Omental fat pad (tissue), 4 donors: ENCODE results near the gene C3orf18. TPM values are rescaled to one million over a fixed set of nuclear protein-coding genes. Genes with fewer than 3 reads are reported as not detected.

ENCODE experiments used
- ATAC-seq: fragments of 150-250 bp; one replicate; pipeline ENCODE4 v1.9.1; 2016; ENCODE audit warnings: mild to moderate bottlenecking, moderate library complexity; ENCODE audit not compliant: low FRiP score
- DNase-seq: peaks from one replicate; pipeline ENCODE4 v3.0.0-alpha.2; 2019; ENCODE audit warnings: low spot score
- CTCF ChIP-seq, 3 donors: fragments of 450-650 bp; IDR thresholded peaks; one replicate each; pipeline ENCODE4 v1.5.1; 2016 to 2017; ENCODE audit warnings: antibody characterized with exemption in 3 of 3, mild to moderate bottlenecking in 3 of 3, moderate library complexity in 2 of 3
- total RNA-seq, 4 donors: library from RNA; depleted of rRNA; stranded (reverse); fragments of >200 nt; gene quantifications; one replicate each; pipeline ENCODE4 v1.1.0, GENCODE V29; 2016

C3orf18 gene
- total RNA-seq, 4 donors from 2014 or later: 4.4 to 11.1 (median 9.2) TPM

DNA sequence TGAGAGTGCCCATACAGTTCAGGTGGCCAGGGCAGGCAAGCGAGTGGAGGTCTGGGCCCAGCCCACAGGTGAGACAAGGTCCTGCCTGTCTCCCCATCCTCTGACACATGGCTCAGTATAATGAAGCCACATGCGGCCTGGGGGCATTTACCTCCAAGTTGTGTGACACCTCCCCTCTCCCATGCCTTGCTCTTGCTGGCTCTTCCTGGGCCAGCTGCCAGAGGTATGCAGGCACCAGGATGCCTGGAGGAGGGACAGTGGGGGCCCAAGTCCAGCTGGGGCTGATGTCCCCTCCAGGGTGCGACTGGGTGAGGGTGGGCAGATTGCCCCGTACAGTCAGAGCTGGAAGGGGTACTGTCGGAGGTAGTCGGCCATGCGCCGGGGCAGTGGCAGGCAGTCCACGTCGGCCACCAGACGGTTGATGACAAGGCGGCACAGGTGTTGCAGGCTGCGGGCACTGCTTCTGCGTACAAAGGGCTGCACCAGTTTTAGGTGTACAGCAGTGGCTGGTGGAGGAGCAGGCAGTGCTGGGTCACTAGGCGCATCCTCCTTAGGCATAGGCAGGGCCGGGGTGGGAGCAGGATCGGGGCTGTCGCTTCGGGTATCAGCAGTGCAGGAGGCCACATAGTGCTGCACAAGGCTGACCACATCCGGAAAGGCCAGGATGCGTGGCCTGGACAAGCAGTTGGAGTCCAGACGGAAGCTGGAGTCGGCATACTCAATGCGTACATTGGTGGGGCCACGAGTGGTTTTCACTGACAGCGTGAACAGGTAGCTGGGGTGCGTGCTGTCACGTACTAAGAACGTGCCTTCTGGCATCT lies 39.9 kb upstream of the C3orf18 start:
- DNase-seq (no peak), ATAC-seq (no peak)
- TF ChIP-seq CTCF (IDR thresholded peaks at IDR 0.05): no peak

DNA sequence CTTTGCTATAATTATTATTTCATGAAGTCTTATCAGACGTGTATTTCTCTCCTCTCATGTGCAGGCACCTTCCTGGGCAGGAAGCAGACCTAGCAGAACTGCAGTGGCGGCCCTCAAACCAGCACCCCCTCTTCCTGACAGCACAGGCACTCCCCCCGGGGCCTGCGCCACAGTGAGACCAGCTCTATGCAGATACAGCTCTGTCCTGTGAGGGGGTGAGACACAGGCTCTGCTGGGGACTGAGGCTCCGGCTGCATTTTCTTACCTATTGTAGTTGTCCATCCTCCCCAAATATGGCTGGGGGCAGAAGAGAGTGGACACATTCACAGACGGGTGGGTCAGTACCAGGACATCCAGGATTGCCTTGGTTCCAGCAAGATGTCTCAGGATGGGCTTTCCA lies 39.0 kb upstream of the C3orf18 start:
- ATAC-seq: no peak
- no peak for DNase-seq
- no peak for TF ChIP-seq CTCF (IDR thresholded peaks at IDR 0.05)

GRCh38 chr3:50605901-50606326 lies 38.4 kb upstream of the C3orf18 start:
- no peak for TF ChIP-seq CTCF (IDR thresholded peaks at IDR 0.05)
- no peak for ATAC-seq
- DNase-seq: no peak

DNA sequence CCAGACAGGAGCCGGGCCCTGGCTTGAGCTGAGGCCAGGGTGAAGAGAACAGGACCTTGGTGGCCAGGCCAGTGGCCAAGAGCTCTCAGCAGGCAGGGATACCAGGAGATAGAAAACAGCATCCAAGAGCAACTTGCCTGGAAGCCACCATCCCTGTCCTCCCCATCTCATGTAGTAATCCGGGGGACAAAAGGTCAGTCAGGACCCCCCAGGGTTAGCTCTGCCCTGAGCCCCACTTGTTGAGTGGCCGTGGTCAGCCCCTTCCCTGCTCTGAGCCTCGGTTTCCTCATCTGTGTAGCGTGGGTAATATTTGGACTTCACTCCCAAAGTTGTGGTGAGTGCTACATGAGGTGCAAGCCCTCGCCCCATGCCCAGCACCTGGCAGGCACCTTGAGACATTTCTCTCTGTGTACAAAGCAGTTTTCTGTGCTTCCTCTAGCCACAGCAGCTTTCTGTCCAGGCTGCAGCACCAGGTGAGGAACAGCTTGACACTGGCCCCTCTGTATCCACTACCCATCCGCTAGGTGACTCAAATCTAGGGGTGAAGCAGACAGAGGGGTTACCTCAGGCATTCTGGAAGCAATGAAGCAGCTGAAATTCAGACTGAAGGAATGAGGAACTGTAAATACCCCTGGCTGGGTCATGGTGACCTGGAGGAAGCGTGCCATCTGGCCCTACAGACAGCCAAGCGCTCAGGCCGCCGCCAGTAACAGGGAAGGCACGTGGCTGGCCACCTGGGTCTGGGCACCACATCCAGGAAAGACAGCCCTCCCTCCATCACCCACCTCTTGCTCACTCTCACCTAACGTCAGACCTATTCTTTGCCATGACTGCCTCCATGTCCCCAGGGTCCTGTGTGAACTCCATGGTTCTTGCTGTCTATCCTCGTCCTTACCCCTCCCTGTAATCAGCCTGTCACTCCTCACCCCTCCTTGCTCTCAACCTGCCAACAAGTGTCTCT lies 37.4 kb upstream of the C3orf18 start:
- no peak for DNase-seq
- no peak for ATAC-seq
- no peak for TF ChIP-seq CTCF (IDR thresholded peaks at IDR 0.05)

- no peak for DNase-seq
- TF ChIP-seq CTCF (IDR thresholded peaks at IDR 0.05): no peak
- ATAC-seq: no peak
Observed at GRCh38 chr3:50604110-50604621, 36.6 kb upstream of the C3orf18 start.

DNA sequence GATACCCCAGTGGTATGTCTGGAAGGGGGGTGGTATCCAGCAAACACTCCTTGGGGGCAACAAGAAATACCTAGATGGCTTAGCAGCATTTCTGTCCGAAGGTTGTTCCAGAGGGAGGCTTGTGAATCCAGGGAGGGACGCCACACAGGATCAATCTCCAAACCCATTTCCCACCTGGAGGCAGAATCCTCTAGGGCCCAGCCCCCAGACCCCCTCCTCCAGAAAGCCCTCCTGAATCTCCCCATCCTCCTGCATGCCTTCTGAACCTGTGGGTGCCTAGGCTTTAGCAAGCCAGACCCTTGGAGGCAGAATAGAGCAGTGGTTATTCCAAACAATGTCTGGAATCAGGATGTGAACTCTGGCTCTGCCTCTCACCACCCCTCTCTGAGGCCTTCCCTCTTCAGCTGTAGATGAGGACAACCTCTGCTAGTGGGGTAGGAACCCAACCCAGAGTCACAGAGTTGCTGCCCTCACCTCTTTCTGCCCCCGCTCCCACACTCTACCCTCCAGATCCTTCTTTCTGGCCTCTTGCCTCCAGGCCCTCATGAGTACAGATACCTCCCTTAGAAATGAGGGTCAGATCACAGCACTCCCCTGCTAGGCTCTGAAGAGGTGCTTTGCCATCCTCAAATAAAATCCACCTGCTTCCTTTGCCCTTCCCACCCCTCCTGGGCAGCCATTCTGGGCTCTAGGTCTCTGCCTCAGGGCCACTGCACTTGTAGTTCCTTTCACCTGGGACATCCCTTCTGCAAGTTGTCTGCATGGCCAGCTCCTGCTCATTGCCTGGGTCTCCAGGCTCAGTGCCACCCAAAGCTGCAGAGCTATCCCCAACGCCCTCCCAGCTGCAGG lies 35.9 kb upstream of the C3orf18 start:
- no peak for TF ChIP-seq CTCF (IDR thresholded peaks at IDR 0.05)
- no peak for ATAC-seq
- DNase-seq: no peak
